Measurements from ENCODE around the gene GYPC. TPM values are rescaled to one million over a fixed set of nuclear protein-coding genes. Genes with fewer than 3 reads are reported as not detected.

Gene GYPC
- total RNA-seq, 2 experiments from 2014 or later, result 143 to 187 TPM

- H3K27ac Mint-ChIP-seq, result peak overlapping the region; percentile 91
- peak overlapping the region; percentile 97 for H3K4me3 Mint-ChIP-seq
- ATAC-seq (no peak), DNase-seq (no peak)
- H3K27me3 Mint-ChIP-seq, result no peaks in the 10 kb centered on the region
- intact Hi-C loops (cut with DNase I, micrococcal nuclease), result loop anchor here (5.0 to 10.0 kb wide), 9 partner anchors 117 to 1432 kb away; partner anchors contain the start of genes SAP130 (in 2 of the 2), IWS1 (in 1 of the 2), MAP3K2 (in 1 of the 2) and PROC (in 1 of the 2)
- H3K4me1 Mint-ChIP-seq, result peaks cover 76% of the 10 kb centered on the region
- CTCF ChIA-PET, result no interaction called here
- no peaks in the 10 kb centered on the region for H3K9me3 Mint-ChIP-seq (ENCODE audit: low read depth)
- POLR2A ChIA-PET, result no interaction called here
- peaks cover 56% of the 10 kb centered on the region for H3K36me3 Mint-ChIP-seq (ENCODE audit: low read depth)
Observed at GRCh38 chr2:126659562-126660467, 3.9 kb downstream of the GYPC start.

- no peaks in the 10 kb centered on the region for H3K27me3 Mint-ChIP-seq
Observed at GRCh38 chr2:126660971-126661370, 5.0 kb downstream of the GYPC start.

GRCh38 chr2:126661702-126662500 lies 5.9 kb downstream of the GYPC start:
- Mint-ChIP-seq H3K27me3 (no peaks in the 10 kb centered on the region), H3K4me1 (peaks cover 87% of the 10 kb centered on the region), H3K27ac (peak overlapping the region; percentile 91), H3K36me3 (ENCODE audit: low read depth) (peaks cover 62% of the 10 kb centered on the region), H3K4me3 (peak overlapping the region; percentile 57), H3K9me3 (ENCODE audit: low read depth) (no peaks in the 10 kb centered on the region)
- ATAC-seq (no peak), DNase-seq (no peak)
- ChIA-PET POLR2A (no interaction called here), CTCF (interaction anchor here (0.6 to 1.1 kb wide), 2 partner anchors 115 to 263 kb away, joined by 3 to 4 read pairs; no protein-coding TSS in a partner anchor)
- intact Hi-C loops (cut with DNase I, micrococcal nuclease), result loop anchor here in 1 of 2 experiments (10.0 kb wide), 2 partner anchors 753 to 1363 kb away; partner anchors contain the start of genes PROC and SAP130

More at GRCh38 chr2:126660971-126661370, 5.0 kb downstream of the GYPC start:
- intact Hi-C loops (cut with DNase I, micrococcal nuclease), result loop anchor here in 1 of 2 experiments (10.0 kb wide), 2 partner anchors 754 to 1364 kb away; partner anchors contain the start of genes PROC and SAP130
- Mint-ChIP-seq H3K4me1 (peaks cover 78% of the 10 kb centered on the region), H3K27ac (peak overlapping the region; percentile 91), H3K36me3 (ENCODE audit: low read depth) (peaks cover 57% of the 10 kb centered on the region), H3K4me3 (peak overlapping the region; percentile 38), H3K9me3 (ENCODE audit: low read depth) (no peaks in the 10 kb centered on the region)
- ChIA-PET POLR2A (no interaction called here), CTCF (interaction anchor here (0.7 kb wide), 1 partner anchor 124 kb away, joined by 3 read pairs; no protein-coding TSS in a partner anchor)
- no peak for ATAC-seq
- no peak for DNase-seq

GRCh38 chr2:126662621-126663020 lies 6.7 kb downstream of the GYPC start:
- CTCF ChIA-PET, result interaction anchor here (1.1 kb wide), 1 partner anchor 114 kb away, joined by 4 read pairs; no protein-coding TSS in a partner anchor
- intact Hi-C loops (cut with DNase I, micrococcal nuclease), result loop anchor here in 1 of 2 experiments (10.0 kb wide), 2 partner anchors 752 to 1362 kb away; partner anchors contain the start of genes PROC and SAP130
- peak overlapping the region; percentile 57 for H3K4me3 Mint-ChIP-seq
- H3K36me3 Mint-ChIP-seq (ENCODE audit: low read depth), result peaks cover 59% of the 10 kb centered on the region
- POLR2A ChIA-PET, result no interaction called here
- H3K27me3 Mint-ChIP-seq, result no peaks in the 10 kb centered on the region
- peak overlapping the region; percentile 91 for H3K27ac Mint-ChIP-seq
- ATAC-seq (peak; percentile 16), DNase-seq (no peak)
- no peaks in the 10 kb centered on the region for H3K9me3 Mint-ChIP-seq (ENCODE audit: low read depth)
- peaks cover 91% of the 10 kb centered on the region for H3K4me1 Mint-ChIP-seq

GRCh38 chr2:126663184-126663963 lies 7.4 kb downstream of the GYPC start:
- intact Hi-C loops (cut with DNase I, micrococcal nuclease), result loop anchor here in 1 of 2 experiments (10.0 kb wide), 2 partner anchors 751 to 1361 kb away; partner anchors contain the start of genes PROC and SAP130
- Mint-ChIP-seq H3K4me1 (peaks cover 92% of the 10 kb centered on the region), H3K36me3 (ENCODE audit: low read depth) (peaks cover 59% of the 10 kb centered on the region), H3K27me3 (no peaks in the 10 kb centered on the region), H3K4me3 (peak overlapping the region; percentile 57), H3K27ac (peak overlapping the region; percentile 91), H3K9me3 (ENCODE audit: low read depth) (no peaks in the 10 kb centered on the region)
- ATAC-seq (no peak), DNase-seq (no peak)
- POLR2A ChIA-PET, result interaction anchor here (0.6 kb wide), 1 partner anchor 81 kb away, joined by 4 read pairs; no protein-coding TSS in a partner anchor
- CTCF ChIA-PET, result interaction anchor here (0.6 kb wide), 1 partner anchor 34 kb away, joined by 3 read pairs; no protein-coding TSS in a partner anchor

GRCh38 chr2:126664234-126664633 lies 8.3 kb downstream of the GYPC start:
- H3K27me3 Mint-ChIP-seq, result no peaks in the 10 kb centered on the region
- ATAC-seq, result peak; percentile 49
- H3K4me1 Mint-ChIP-seq, result peaks cover 92% of the 10 kb centered on the region
- peak; percentile 45 for DNase-seq
- CTCF ChIA-PET, result interaction anchor here (0.7 kb wide), 1 partner anchor 656 kb away, joined by 3 read pairs; no protein-coding TSS in a partner anchor
- H3K4me3 Mint-ChIP-seq, result peak overlapping the region; percentile 49
- POLR2A ChIA-PET, result interaction anchor here (0.6 kb wide), 1 partner anchor 80 kb away, joined by 4 read pairs; no protein-coding TSS in a partner anchor
- intact Hi-C loops (cut with DNase I, micrococcal nuclease), result loop anchor here in 1 of 2 experiments (10.0 kb wide), 2 partner anchors 751 to 1361 kb away; partner anchors contain the start of genes PROC and SAP130
- peaks cover 58% of the 10 kb centered on the region for H3K36me3 Mint-ChIP-seq (ENCODE audit: low read depth)
- peak overlapping the region; percentile 91 for H3K27ac Mint-ChIP-seq
- H3K9me3 Mint-ChIP-seq (ENCODE audit: low read depth), result no peaks in the 10 kb centered on the region

GRCh38 chr2:126664639-126665038 lies 8.7 kb downstream of the GYPC start:
- Mint-ChIP-seq H3K9me3 (ENCODE audit: low read depth) (no peaks in the 10 kb centered on the region), H3K4me3 (no peak overlapping the region), H3K36me3 (ENCODE audit: low read depth) (peaks cover 57% of the 10 kb centered on the region), H3K27me3 (no peaks in the 10 kb centered on the region), H3K27ac (peak overlapping the region; percentile 91), H3K4me1 (peaks cover 89% of the 10 kb centered on the region)
- POLR2A ChIA-PET, result no interaction called here
- ATAC-seq (no peak), DNase-seq (no peak)
- CTCF ChIA-PET, result interaction anchor here (0.7 kb wide), 1 partner anchor 656 kb away, joined by 3 read pairs; no protein-coding TSS in a partner anchor
- intact Hi-C loops (cut with DNase I, micrococcal nuclease), result loop anchor here in 1 of 2 experiments (10.0 kb wide), 2 partner anchors 750 to 1360 kb away; partner anchors contain the start of genes PROC and SAP130

- no peaks in the 10 kb centered on the region for H3K9me3 Mint-ChIP-seq (ENCODE audit: low read depth)
- peak overlapping the region; percentile 91 for H3K27ac Mint-ChIP-seq
- no peak for ATAC-seq
- H3K4me1 Mint-ChIP-seq, result peaks cover 83% of the 10 kb centered on the region
- H3K36me3 Mint-ChIP-seq (ENCODE audit: low read depth), result peaks cover 56% of the 10 kb centered on the region
- CTCF ChIA-PET, result no interaction called here
- no peak for DNase-seq
- POLR2A ChIA-PET, result no interaction called here
- H3K4me3 Mint-ChIP-seq, result no peak overlapping the region
- H3K27me3 Mint-ChIP-seq, result no peaks in the 10 kb centered on the region
- intact Hi-C loops (cut with DNase I, micrococcal nuclease), result loop anchor here in 1 of 2 experiments (10.0 kb wide), 2 partner anchors 749 to 1359 kb away; partner anchors contain the start of genes PROC and SAP130
Observed at GRCh38 chr2:126665483-126665882, 9.5 kb downstream of the GYPC start.

- peaks cover 52% of the 10 kb centered on the region for H3K36me3 Mint-ChIP-seq (ENCODE audit: low read depth)
- POLR2A ChIA-PET, result no interaction called here
Observed at GRCh38 chr2:126668254-126668653, 12.3 kb downstream of the GYPC start.

GRCh38 chr2:126669772-126670171 lies 13.8 kb downstream of the GYPC start:
- ATAC-seq (no peak), DNase-seq (no peak)
- Mint-ChIP-seq H3K27ac (no peak overlapping the region), H3K27me3 (no peaks in the 10 kb centered on the region), H3K4me1 (peaks cover 49% of the 10 kb centered on the region), H3K9me3 (ENCODE audit: low read depth) (peaks cover 3% of the 10 kb centered on the region), H3K4me3 (no peak overlapping the region), H3K36me3 (ENCODE audit: low read depth) (peaks cover 58% of the 10 kb centered on the region)
- CTCF ChIA-PET, result interaction anchor here (1.2 kb wide), 1 partner anchor 142 kb away, joined by 4 read pairs; no protein-coding TSS in a partner anchor
- intact Hi-C loops (cut with DNase I, micrococcal nuclease), result loop anchor here in 1 of 2 experiments (10.0 kb wide), 2 partner anchors 745 to 1355 kb away; partner anchors contain the start of genes PROC and SAP130
- POLR2A ChIA-PET, result no interaction called here

More at GRCh38 chr2:126668254-126668653, 12.3 kb downstream of the GYPC start:
- H3K27me3 Mint-ChIP-seq, result no peaks in the 10 kb centered on the region
- CTCF ChIA-PET, result interaction anchor here (1.2 kb wide), 1 partner anchor 109 kb away, joined by 4 read pairs; no protein-coding TSS in a partner anchor
- H3K4me3 Mint-ChIP-seq, result no peak overlapping the region
- no peaks in the 10 kb centered on the region for H3K9me3 Mint-ChIP-seq (ENCODE audit: low read depth)
- peaks cover 64% of the 10 kb centered on the region for H3K4me1 Mint-ChIP-seq
- intact Hi-C loops (cut with DNase I, micrococcal nuclease), result loop anchor here in 1 of 2 experiments (10.0 kb wide), 2 partner anchors 747 to 1357 kb away; partner anchors contain the start of genes PROC and SAP130
- H3K27ac Mint-ChIP-seq, result peak overlapping the region; percentile 33
- DNase-seq (no peak), ATAC-seq (no peak)

Measured in activated CD4-positive, alpha-beta T cell treated with anti-CD3 and anti-CD28 coated beads for 36 hours (primary cell).